Astrocyte (in vitro differentiated cells and primary cell): ENCODE measurements around the gene ABCF2.

Experiments
- CTCF ChIP-seq: IDR thresholded peaks from 2 replicates; pipeline ENCODE4 v1.5.1; 2011; ENCODE audit warnings: low read depth, mild to moderate bottlenecking, inconsistent platforms, low read length, moderate library complexity; ENCODE audit not compliant: insufficient read depth
- EZH2 ChIP-seq: IDR thresholded peaks from 2 replicates; pipeline ENCODE4 v1.6.1; 2012; ENCODE audit warnings: mild to moderate bottlenecking, low read length, inconsistent platforms; ENCODE audit not compliant: insufficient read depth

- TF ChIP-seq CTCF (no peak), EZH2 (no peak)
These were observed 33.6 kb downstream of the ABCF2 start for GRCh38 chr7:151193203-151193978.
